ENCODE results near the gene UCK2.

DNA sequence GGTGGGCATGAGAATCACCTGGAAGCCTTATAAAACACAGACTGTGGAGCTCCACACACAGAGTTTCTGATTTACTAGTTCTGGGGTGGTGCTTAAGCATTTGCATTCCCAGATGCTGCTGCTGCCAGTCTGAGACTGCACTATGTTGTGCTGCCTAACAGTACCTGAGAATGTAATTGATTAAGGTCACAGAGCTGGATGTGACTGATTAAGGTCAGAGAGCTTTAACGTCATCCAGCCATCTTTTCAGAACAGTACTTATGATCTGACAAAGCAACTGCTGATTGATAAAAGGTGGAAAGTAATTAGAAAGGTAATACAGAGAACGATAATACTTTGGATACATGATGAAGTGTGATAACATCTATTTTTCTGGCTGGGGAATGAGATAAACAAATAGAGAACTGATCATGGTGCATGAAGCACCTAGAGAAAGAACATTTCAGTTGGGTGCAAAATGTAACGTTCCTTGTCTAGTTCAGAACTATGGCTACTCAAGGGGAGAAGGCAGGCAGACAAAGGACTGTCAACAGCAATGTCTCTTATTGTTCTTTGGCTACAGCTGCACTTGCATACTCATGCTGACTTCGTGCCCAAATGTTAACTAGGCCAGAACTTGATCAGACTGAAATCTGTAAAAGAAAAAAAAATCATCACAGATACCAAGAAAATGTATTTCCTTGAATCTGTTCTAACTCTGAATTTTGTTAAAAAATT, 3.7 kb upstream of the UCK2 start:
- no peak for TF ChIP-seq POLR2AphosphoS5 (IDR thresholded peaks at IDR 0.05; ENCODE audit: low read depth, low read length)
- TF ChIP-seq, protein P1, sequence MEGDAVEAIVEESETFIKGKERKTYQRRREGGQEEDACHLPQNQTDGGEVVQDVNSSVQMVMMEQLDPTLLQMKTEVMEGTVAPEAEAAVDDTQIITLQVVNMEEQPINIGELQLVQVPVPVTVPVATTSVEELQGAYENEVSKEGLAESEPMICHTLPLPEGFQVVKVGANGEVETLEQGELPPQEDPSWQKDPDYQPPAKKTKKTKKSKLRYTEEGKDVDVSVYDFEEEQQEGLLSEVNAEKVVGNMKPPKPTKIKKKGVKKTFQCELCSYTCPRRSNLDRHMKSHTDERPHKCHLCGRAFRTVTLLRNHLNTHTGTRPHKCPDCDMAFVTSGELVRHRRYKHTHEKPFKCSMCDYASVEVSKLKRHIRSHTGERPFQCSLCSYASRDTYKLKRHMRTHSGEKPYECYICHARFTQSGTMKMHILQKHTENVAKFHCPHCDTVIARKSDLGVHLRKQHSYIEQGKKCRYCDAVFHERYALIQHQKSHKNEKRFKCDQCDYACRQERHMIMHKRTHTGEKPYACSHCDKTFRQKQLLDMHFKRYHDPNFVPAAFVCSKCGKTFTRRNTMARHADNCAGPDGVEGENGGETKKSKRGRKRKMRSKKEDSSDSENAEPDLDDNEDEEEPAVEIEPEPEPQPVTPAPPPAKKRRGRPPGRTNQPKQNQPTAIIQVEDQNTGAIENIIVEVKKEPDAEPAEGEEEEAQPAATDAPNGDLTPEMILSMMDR (IDR thresholded peaks at IDR 0.05): no peak
